Trophoblast cell (in vitro differentiated cells and primary cell): ENCODE results near the gene SPRED1.
"Not testable (repeated sequence)": the region's sequence is repeated elsewhere in the genome, so short reads cannot be mapped to it uniquely, and the experiment has no call there.

ENCODE experiments used
- DNase-seq, 2 donors: peaks; one replicate each; pipeline ENCODE4 v3.0.0-alpha.2; 2016
- H2AFZ ChIP-seq: 2 replicates; pipeline ENCODE4 v1.6.1; 2013; ENCODE audit warnings: low read length, moderate library complexity, mild to moderate bottlenecking; ENCODE audit not compliant: insufficient read depth, poor library complexity
- H2AK5ac ChIP-seq: 2 replicates; pipeline ENCODE4 v1.6.1; 2013; ENCODE audit warnings: mild to moderate bottlenecking, low read length
- H2BK120ac ChIP-seq: 2 replicates; pipeline ENCODE4 v1.6.1; 2013; ENCODE audit warnings: low read length, mild to moderate bottlenecking, moderate library complexity; ENCODE audit not compliant: insufficient read depth, poor library complexity
- H2BK12ac ChIP-seq: 2 replicates; pipeline ENCODE4 v1.6.1; 2013; ENCODE audit warnings: mild to moderate bottlenecking, low read length, moderate library complexity
- H2BK5ac ChIP-seq: 2 replicates; pipeline ENCODE4 v1.6.1; 2013; ENCODE audit warnings: low read length, low read depth, moderate library complexity, mild to moderate bottlenecking; ENCODE audit not compliant: poor library complexity
- H3K14ac ChIP-seq: 2 replicates; pipeline ENCODE4 v1.6.1; 2013; ENCODE audit warnings: mild to moderate bottlenecking, low read length
- H3K18ac ChIP-seq: 2 replicates; pipeline ENCODE4 v1.6.1; 2013; ENCODE audit warnings: mild to moderate bottlenecking, low read length
- H3K23ac ChIP-seq: 2 replicates; pipeline ENCODE4 v1.6.1; 2013; ENCODE audit warnings: low read length
- H3K27ac ChIP-seq: 2 replicates; pipeline ENCODE4 v1.5.1; 2013; ENCODE audit warnings: low read depth, mild to moderate bottlenecking, inconsistent platforms, low read length, moderate library complexity
- H3K27me3 ChIP-seq: 2 replicates; pipeline ENCODE4 v1.6.1; 2013; ENCODE audit warnings: inconsistent platforms, mild to moderate bottlenecking, low read length, moderate library complexity; ENCODE audit not compliant: insufficient read depth
- H3K36me3 ChIP-seq, 2 experiments: 1 replicate in 1 of 2; 2 replicates in 1 of 2; pipeline ENCODE4 v1.6.1; 2013; ENCODE audit warnings: low read length in 2 of 2, mild to moderate bottlenecking in 2 of 2, moderate library complexity in 1 of 2; ENCODE audit not compliant: insufficient read depth in 2 of 2, control insufficient read depth in 1 of 2
- H3K4ac ChIP-seq: 2 replicates; pipeline ENCODE4 v1.6.1; 2013; ENCODE audit warnings: low read depth, mild to moderate bottlenecking, low read length, moderate library complexity
- H3K4me1 ChIP-seq, 2 experiments: 1 replicate in 1 of 2; 2 replicates in 1 of 2; pipeline ENCODE4 v1.6.1; 2013; ENCODE audit warnings: low read length in 2 of 2, mild to moderate bottlenecking in 2 of 2, moderate library complexity in 1 of 2; ENCODE audit not compliant: insufficient read depth in 2 of 2, control insufficient read depth in 1 of 2
- H3K4me2 ChIP-seq: 2 replicates; pipeline ENCODE4 v1.6.1; 2013; ENCODE audit warnings: inconsistent platforms, mild to moderate bottlenecking, low read length, moderate library complexity
- H3K4me3 ChIP-seq: 2 replicates; pipeline ENCODE4 v1.5.1; 2013; ENCODE audit warnings: mild to moderate bottlenecking, low read depth, low read length, inconsistent platforms
- H3K79me1 ChIP-seq: one replicate; pipeline ENCODE4 v1.6.1; 2013; ENCODE audit warnings: low read length
- H3K79me2 ChIP-seq: 2 replicates; pipeline ENCODE4 v1.6.1; 2013; ENCODE audit warnings: low read length, mild to moderate bottlenecking; ENCODE audit not compliant: control insufficient read depth, insufficient read depth, poor library complexity
- H3K9ac ChIP-seq: 2 replicates; pipeline ENCODE4 v1.6.1; 2013; ENCODE audit warnings: mild to moderate bottlenecking, low read length
- H3K9me3 ChIP-seq: 2 replicates; pipeline ENCODE4 v1.6.1; 2013; ENCODE audit warnings: low read depth, mild to moderate bottlenecking, control low read depth, inconsistent platforms, low read length; ENCODE audit not compliant: insufficient read depth
- H4K12ac ChIP-seq: 2 replicates; pipeline ENCODE4 v1.6.1; 2013; ENCODE audit warnings: low read depth, mild to moderate bottlenecking, low read length, moderate library complexity
- H4K8ac ChIP-seq: 2 replicates; pipeline ENCODE4 v1.6.1; 2013; ENCODE audit warnings: low read depth, mild to moderate bottlenecking, low read length, moderate library complexity
- H4K91ac ChIP-seq: one replicate; pipeline ENCODE4 v1.6.1; 2013; ENCODE audit warnings: low read depth, mild to moderate bottlenecking, low read length, moderate library complexity
- WGBS: extraction: QIAGEN DNeasy Blood & Tissue Kit; methylation state at CpG from one replicate; pipeline ENCODE4 v1.1.7; 2013; ENCODE audit warnings: missing lambda C conversion rate; ENCODE audit not compliant: insufficient read length, insufficient coverage; ENCODE audit errors: extremely low coverage; 5-methylcytosine and 5-hydroxymethylcytosine counted together

SPRED1 gene

DNA sequence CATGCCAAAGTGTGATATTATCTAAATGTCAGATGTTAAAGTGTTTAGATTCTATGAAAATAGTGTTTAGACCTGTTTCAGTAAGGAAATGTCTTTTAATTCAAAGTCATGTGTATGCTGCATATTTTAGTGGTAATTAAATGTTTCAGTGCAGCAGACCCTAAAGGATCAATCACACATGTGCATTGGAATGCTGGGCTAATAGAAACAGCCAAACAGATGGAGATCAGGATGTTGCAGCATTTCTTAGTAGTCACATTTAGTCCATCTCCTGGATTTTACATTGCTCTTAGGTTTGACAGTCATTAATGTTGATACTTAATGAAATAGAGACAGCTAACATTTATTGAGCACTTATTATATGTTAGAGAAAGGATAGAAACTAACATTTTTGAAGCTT, 18.5 kb downstream of the SPRED1 start:
- H3K27ac ChIP-seq: no peak overlapping the region
- H2BK120ac ChIP-seq: no peak overlapping the region
- H3K18ac ChIP-seq: no peak overlapping the region
- no peak overlapping the region for H2AK5ac ChIP-seq
- no peak overlapping the region for H2AFZ ChIP-seq
- no peak overlapping the region for H2BK5ac ChIP-seq
- H3K23ac ChIP-seq: no peak overlapping the region
- no peak overlapping the region for H3K9ac ChIP-seq
- no peaks in the 10 kb centered on the region for H3K4me1 ChIP-seq
- H3K14ac ChIP-seq: no peak overlapping the region
- H3K79me2 ChIP-seq: no peaks in the 10 kb centered on the region
- no peaks in the 10 kb centered on the region for H3K79me1 ChIP-seq
- no peak overlapping the region for H4K8ac ChIP-seq
- no peak overlapping the region for H2BK12ac ChIP-seq
- H3K4me3 ChIP-seq: no peak overlapping the region
- H3K4me2 ChIP-seq: no peak overlapping the region
- no peak overlapping the region for H4K12ac ChIP-seq
- no peak overlapping the region for H3K4ac ChIP-seq
- no peaks in the 10 kb centered on the region for H3K27me3 ChIP-seq
- H3K36me3 ChIP-seq: no peaks in the 10 kb centered on the region
- no peaks in the 10 kb centered on the region for H3K9me3 ChIP-seq
- no peak for DNase-seq
- no peak overlapping the region for H4K91ac ChIP-seq

DNA sequence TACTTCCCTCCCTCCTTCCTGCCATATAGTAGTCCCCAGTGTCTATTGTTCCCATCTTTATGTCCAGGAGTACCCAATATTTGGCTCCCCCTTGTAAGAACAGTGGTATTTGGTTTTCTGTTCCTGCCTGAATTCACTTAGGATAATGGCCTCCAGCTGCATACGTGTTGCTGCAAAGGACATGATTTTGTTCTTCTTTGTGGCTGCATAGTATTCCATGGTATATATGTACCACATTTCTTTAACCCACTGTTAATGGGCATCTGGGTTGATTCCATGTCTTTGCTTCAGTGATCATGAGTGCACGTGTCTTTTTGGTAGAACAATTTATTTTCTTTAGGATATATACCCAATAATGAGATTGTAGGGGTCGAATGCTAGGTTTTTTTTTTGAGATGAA, 19.3 kb downstream of the SPRED1 start:
- no peaks in the 10 kb centered on the region for H3K79me2 ChIP-seq
- no peak overlapping the region for H3K23ac ChIP-seq
- no peak overlapping the region for H2BK120ac ChIP-seq
- no CpG with 5 or more reads among the region's 3 CpGs for WGBS
- H4K12ac ChIP-seq: no peak overlapping the region
- H3K27ac ChIP-seq: no peak overlapping the region
- no peaks in the 10 kb centered on the region for H3K4me1 ChIP-seq
- H4K8ac ChIP-seq: no peak overlapping the region
- DNase-seq: no peak
- no peak overlapping the region for H2AFZ ChIP-seq
- H2BK12ac ChIP-seq: no peak overlapping the region
- H3K9me3 ChIP-seq: no peaks in the 10 kb centered on the region
- no peak overlapping the region for H3K4ac ChIP-seq
- H3K79me1 ChIP-seq: no peaks in the 10 kb centered on the region
- no peak overlapping the region for H3K14ac ChIP-seq
- H3K4me2 ChIP-seq: no peak overlapping the region
- no peak overlapping the region for H3K9ac ChIP-seq
- no peaks in the 10 kb centered on the region for H3K36me3 ChIP-seq
- H4K91ac ChIP-seq: no peak overlapping the region
- no peaks in the 10 kb centered on the region for H3K27me3 ChIP-seq
- H2BK5ac ChIP-seq: no peak overlapping the region
- no peak overlapping the region for H3K4me3 ChIP-seq
- no peak overlapping the region for H3K18ac ChIP-seq
- no peak overlapping the region for H2AK5ac ChIP-seq

DNA sequence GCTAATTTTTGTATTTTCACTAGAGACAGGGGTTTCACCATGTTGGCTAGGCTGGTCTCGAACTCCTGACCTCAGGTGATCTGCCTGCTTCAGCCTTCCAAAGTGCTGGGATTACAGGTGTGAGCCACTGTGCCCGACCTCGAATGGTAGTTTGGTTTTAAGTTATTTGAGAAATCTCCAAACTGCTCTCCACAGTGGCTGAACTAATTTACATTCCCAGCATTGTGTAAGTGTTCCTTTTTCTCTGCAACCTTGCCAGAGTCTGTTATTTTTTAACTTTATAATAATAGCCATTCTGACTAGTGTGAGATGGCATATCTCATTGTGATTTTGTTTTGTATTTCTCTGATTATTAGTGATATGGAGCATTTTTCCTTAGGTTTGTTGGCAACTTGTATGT, 19.8 kb downstream of the SPRED1 start:
- H3K79me1 ChIP-seq, H3K23ac ChIP-seq, H2AK5ac ChIP-seq, H4K91ac ChIP-seq, H2BK5ac ChIP-seq, H3K14ac ChIP-seq, H2BK12ac ChIP-seq, H4K8ac ChIP-seq, H3K4ac ChIP-seq, H3K4me2 ChIP-seq, H3K9ac ChIP-seq, H3K27me3 ChIP-seq, H3K4me1 ChIP-seq, H3K79me2 ChIP-seq, H3K9me3 ChIP-seq, H3K4me3 ChIP-seq, H4K12ac ChIP-seq, H2AFZ ChIP-seq, H2BK120ac ChIP-seq, H3K36me3 ChIP-seq, DNase-seq, H3K18ac ChIP-seq, H3K27ac ChIP-seq: not testable (repeated sequence)
- no CpG with 5 or more reads among the region's 3 CpGs for WGBS

DNA sequence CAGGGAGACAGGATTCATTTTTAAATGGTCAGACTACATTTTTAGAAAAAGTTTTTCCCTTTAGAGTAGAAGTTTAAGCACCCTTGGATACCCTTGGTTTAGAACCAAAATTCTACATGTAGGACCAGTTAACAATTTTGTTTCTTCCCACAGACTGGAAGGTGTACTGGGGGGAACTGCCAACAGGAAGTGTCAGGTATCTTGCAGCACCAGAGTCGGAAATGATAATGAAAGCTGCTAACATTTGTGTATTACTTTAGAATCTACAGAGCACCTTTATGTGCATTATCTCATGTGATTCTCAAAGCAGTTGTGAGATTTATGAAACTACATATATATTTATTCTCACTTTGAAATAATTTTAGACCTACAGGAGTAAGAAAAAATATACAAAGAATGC, 21.5 kb downstream of the SPRED1 start:
- H3K27ac ChIP-seq: no peak overlapping the region
- H3K4ac ChIP-seq: no peak overlapping the region
- H3K4me1 ChIP-seq: no peaks in the 10 kb centered on the region
- no peaks in the 10 kb centered on the region for H3K79me2 ChIP-seq
- no CpG with 5 or more reads among the region's 1 CpG for WGBS
- no peaks in the 10 kb centered on the region for H3K9me3 ChIP-seq
- DNase-seq: no peak
- H4K12ac ChIP-seq: no peak overlapping the region
- H3K9ac ChIP-seq: no peak overlapping the region
- H3K4me2 ChIP-seq: no peak overlapping the region
- H2AK5ac ChIP-seq: no peak overlapping the region
- no peak overlapping the region for H3K18ac ChIP-seq
- no peak overlapping the region for H2BK120ac ChIP-seq
- H2AFZ ChIP-seq: no peak overlapping the region
- no peak overlapping the region for H3K4me3 ChIP-seq
- H2BK5ac ChIP-seq: no peak overlapping the region
- no peak overlapping the region for H4K91ac ChIP-seq
- H3K79me1 ChIP-seq: no peaks in the 10 kb centered on the region
- no peak overlapping the region for H4K8ac ChIP-seq
- H2BK12ac ChIP-seq: no peak overlapping the region
- H3K14ac ChIP-seq: no peak overlapping the region
- no peak overlapping the region for H3K23ac ChIP-seq
- peaks cover 0 to 1% of the 10 kb centered on the region in 2 experiments for H3K36me3 ChIP-seq
- H3K27me3 ChIP-seq: no peaks in the 10 kb centered on the region
